ENCODE data around the gene ANKRD29.

Gene ANKRD29

DNA sequence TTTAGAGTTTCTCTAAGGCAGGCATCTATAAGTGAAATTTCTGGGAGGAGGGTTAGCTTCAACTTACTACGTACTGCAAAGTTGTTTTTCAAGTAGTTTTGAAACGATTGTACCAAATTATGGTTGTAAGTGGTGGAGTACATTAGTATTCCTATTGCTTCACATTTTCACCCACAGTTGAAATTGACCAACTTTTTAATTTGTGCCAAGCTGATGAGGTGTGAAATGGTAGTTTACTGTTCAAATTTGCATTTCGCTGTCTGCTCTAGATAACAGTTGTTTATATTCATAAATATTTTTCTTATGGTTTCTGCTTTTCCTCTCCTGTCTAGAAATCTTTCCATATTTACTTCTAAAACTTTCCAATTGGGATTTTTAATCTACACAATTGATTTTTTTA lies 95.0 kb downstream of the ANKRD29 start:
- H3K36me3 ChIP-seq (ENCODE audit: control insufficient read depth in 2 of 2, insufficient read depth in 1 of 2, low read length in 2 of 2): peaks cover 38 to 78% of the 10 kb centered on the region in 2 experiments
- ChIA-PET CTCF (no interaction called here), POLR2A (no interaction called here)
- no peaks in the 10 kb centered on the region for H3K4me1 ChIP-seq (ENCODE audit: control insufficient read depth, insufficient read depth, low read length)
- no peak overlapping the region for H3K4me3 ChIP-seq (ENCODE audit: low read depth, low read length)
- TF ChIP-seq, protein P1, sequence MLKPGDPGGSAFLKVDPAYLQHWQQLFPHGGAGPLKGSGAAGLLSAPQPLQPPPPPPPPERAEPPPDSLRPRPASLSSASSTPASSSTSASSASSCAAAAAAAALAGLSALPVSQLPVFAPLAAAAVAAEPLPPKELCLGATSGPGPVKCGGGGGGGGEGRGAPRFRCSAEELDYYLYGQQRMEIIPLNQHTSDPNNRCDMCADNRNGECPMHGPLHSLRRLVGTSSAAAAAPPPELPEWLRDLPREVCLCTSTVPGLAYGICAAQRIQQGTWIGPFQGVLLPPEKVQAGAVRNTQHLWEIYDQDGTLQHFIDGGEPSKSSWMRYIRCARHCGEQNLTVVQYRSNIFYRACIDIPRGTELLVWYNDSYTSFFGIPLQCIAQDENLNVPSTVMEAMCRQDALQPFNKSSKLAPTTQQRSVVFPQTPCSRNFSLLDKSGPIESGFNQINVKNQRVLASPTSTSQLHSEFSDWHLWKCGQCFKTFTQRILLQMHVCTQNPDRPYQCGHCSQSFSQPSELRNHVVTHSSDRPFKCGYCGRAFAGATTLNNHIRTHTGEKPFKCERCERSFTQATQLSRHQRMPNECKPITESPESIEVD (tag by site-specific recombination; IDR thresholded peaks at IDR 0.05): no peak
- TF ChIP-seq ZNF747 (tag by site-specific recombination; IDR thresholded peaks at IDR 0.05) (no peak), ZBTB8A (tag by site-specific recombination; IDR thresholded peaks at IDR 0.05) (no peak), ZNF302 (tag by site-specific recombination; IDR thresholded peaks at IDR 0.05; ENCODE audit: low read depth) (no peak), PRDM1 (tag by site-specific recombination; IDR thresholded peaks at IDR 0.05) (no peak), IKZF3 (tag by site-specific recombination; IDR thresholded peaks at IDR 0.05) (no peak), ZNF610 (tag by site-specific recombination; IDR thresholded peaks at IDR 0.05; ENCODE audit: borderline replicate concordance) (no peak), ZBTB17 (tag by site-specific recombination; IDR thresholded peaks at IDR 0.05) (no peak), ZNF423 (tag by site-specific recombination; IDR thresholded peaks at IDR 0.05) (no peak)
- TF ChIP-seq, protein P2, sequence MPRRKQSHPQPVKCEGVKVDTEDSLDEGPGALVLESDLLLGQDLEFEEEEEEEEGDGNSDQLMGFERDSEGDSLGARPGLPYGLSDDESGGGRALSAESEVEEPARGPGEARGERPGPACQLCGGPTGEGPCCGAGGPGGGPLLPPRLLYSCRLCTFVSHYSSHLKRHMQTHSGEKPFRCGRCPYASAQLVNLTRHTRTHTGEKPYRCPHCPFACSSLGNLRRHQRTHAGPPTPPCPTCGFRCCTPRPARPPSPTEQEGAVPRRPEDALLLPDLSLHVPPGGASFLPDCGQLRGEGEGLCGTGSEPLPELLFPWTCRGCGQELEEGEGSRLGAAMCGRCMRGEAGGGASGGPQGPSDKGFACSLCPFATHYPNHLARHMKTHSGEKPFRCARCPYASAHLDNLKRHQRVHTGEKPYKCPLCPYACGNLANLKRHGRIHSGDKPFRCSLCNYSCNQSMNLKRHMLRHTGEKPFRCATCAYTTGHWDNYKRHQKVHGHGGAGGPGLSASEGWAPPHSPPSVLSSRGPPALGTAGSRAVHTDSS (tag by site-specific recombination; IDR thresholded peaks at IDR 0.05): no peak
- no peaks in the 10 kb centered on the region for H3K9me3 ChIP-seq (ENCODE audit: control insufficient read depth, insufficient read depth, low read depth, low read length)
- no peak overlapping the region for H3K27ac ChIP-seq (ENCODE audit: extremely low read depth, low read depth, low read length)

DNA sequence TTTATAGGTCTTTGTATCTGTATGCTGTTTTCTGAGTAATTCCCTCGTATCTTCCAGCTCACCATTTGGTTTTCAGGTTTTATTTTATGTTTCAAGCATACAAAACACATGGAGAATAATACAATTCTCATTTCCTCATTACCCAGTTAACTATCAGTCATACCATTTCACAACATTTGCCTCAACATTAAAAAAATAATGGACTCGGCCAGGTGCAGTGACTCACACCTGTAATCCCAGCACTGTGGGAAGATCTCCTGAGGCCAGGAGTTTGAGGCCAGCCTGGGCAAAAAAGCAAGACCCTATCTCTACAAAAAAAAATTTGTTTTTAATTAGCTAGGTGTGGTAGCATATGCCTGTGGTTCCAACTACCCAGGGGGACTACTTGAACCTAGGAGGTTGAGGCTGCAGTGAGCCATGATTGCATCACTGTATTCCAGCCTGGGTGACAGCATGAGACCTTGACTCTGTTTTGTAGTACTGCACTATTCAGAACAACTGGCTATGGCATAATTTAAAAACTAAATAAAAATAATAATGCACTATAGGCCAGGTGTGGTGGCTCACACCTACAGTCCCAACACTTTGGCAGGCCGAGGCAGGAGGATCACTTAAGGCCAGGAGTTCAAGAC lies 96.7 kb downstream of the ANKRD29 start:
- H3K27ac ChIP-seq (ENCODE audit: extremely low read depth, low read depth, low read length): no peak overlapping the region
- H3K4me1 ChIP-seq (ENCODE audit: control insufficient read depth, insufficient read depth, low read length): no peaks in the 10 kb centered on the region
- no peaks in the 10 kb centered on the region for H3K9me3 ChIP-seq (ENCODE audit: control insufficient read depth, insufficient read depth, low read depth, low read length)
- peaks cover 33 to 78% of the 10 kb centered on the region in 2 experiments for H3K36me3 ChIP-seq (ENCODE audit: control insufficient read depth in 2 of 2, insufficient read depth in 1 of 2, low read length in 2 of 2)
- POLR2A ChIA-PET: no interaction called here
- CTCF ChIA-PET: interaction anchor here (1.4 kb wide), 1 partner anchor 67 kb away, joined by 4 read pairs; no protein-coding TSS in a partner anchor
- no peak overlapping the region for H3K4me3 ChIP-seq (ENCODE audit: low read depth, low read length)
- TF ChIP-seq ZNF501 (tag by site-specific recombination; IDR thresholded peaks at IDR 0.05) (no peak), ZNF24 (tag by site-specific recombination; IDR thresholded peaks at IDR 0.05) (no peak), ZFHX2 (tag by site-specific recombination; conservative IDR thresholded peaks at IDR 0.05) (no peak), ZNF623 (tag by site-specific recombination; IDR thresholded peaks at IDR 0.05) (no peak), ZNF600 (tag by site-specific recombination; IDR thresholded peaks at IDR 0.05) (no peak), ZNF776 (tag by site-specific recombination; IDR thresholded peaks at IDR 0.05; ENCODE audit: borderline replicate concordance) (no peak), SP7 (tag by site-specific recombination; IDR thresholded peaks at IDR 0.05) (no peak), ZNF146 (tag by site-specific recombination; IDR thresholded peaks at IDR 0.05) (no peak), GLI4 (tag by site-specific recombination; IDR thresholded peaks at IDR 0.05) (no peak), KLF10 (tag by site-specific recombination; IDR thresholded peaks at IDR 0.05) (no peak), ZNF548 (tag by site-specific recombination; IDR thresholded peaks at IDR 0.05) (no peak)
- TF ChIP-seq, protein P3, sequence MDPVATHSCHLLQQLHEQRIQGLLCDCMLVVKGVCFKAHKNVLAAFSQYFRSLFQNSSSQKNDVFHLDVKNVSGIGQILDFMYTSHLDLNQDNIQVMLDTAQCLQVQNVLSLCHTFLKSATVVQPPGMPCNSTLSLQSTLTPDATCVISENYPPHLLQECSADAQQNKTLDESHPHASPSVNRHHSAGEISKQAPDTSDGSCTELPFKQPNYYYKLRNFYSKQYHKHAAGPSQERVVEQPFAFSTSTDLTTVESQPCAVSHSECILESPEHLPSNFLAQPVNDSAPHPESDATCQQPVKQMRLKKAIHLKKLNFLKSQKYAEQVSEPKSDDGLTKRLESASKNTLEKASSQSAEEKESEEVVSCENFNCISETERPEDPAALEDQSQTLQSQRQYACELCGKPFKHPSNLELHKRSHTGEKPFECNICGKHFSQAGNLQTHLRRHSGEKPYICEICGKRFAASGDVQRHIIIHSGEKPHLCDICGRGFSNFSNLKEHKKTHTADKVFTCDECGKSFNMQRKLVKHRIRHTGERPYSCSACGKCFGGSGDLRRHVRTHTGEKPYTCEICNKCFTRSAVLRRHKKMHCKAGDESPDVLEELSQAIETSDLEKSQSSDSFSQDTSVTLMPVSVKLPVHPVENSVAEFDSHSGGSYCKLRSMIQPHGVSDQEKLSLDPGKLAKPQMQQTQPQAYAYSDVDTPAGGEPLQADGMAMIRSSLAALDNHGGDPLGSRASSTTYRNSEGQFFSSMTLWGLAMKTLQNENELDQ (tag by site-specific recombination; IDR thresholded peaks at IDR 0.05; ENCODE audit: low read depth): no peak
- TF ChIP-seq, protein P4, sequence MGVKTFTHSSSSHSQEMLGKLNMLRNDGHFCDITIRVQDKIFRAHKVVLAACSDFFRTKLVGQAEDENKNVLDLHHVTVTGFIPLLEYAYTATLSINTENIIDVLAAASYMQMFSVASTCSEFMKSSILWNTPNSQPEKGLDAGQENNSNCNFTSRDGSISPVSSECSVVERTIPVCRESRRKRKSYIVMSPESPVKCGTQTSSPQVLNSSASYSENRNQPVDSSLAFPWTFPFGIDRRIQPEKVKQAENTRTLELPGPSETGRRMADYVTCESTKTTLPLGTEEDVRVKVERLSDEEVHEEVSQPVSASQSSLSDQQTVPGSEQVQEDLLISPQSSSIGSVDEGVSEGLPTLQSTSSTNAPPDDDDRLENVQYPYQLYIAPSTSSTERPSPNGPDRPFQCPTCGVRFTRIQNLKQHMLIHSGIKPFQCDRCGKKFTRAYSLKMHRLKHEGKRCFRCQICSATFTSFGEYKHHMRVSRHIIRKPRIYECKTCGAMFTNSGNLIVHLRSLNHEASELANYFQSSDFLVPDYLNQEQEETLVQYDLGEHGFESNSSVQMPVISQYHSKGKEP (tag by site-specific recombination; IDR thresholded peaks at IDR 0.05): no peak
- TF ChIP-seq, protein P5, sequence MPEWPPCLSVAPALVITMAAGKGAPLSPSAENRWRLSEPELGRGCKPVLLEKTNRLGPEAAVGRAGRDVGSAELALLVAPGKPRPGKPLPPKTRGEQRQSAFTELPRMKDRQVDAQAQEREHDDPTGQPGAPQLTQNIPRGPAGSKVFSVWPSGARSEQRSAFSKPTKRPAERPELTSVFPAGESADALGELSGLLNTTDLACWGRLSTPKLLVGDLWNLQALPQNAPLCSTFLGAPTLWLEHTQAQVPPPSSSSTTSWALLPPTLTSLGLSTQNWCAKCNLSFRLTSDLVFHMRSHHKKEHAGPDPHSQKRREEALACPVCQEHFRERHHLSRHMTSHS (tag by site-specific recombination; IDR thresholded peaks at IDR 0.05): no peak

Measured in HEK293 (cell line).